ENCODE measurements around the gene RYR1. TPM values are rescaled to one million over a fixed set of nuclear protein-coding genes. Genes with fewer than 3 reads are reported as not detected.
A peak's percentile ranks its signal among the peaks of the same experiment; 100 is the strongest.
"Not testable (repeated sequence)": the region's sequence is repeated elsewhere in the genome, so short reads cannot be mapped to it uniquely, and the experiment has no call there.

Gene RYR1
- total RNA-seq, 2 donors from 2014 or later: 13.2 to 41.5 TPM

GRCh38 chr19:38559428-38560401 is 126.2 kb downstream of the RYR1 start:
- H3K36me3 Mint-ChIP-seq (ENCODE audit: low read depth): peaks cover 23% of the 10 kb centered on the region
- peak overlapping the region; percentile 73 for H3K4me3 Mint-ChIP-seq
- H3K4me1 Mint-ChIP-seq: peaks cover 34% of the 10 kb centered on the region
- no peaks in the 10 kb centered on the region for H3K27me3 Mint-ChIP-seq
- peak overlapping the region; percentile 78 for H3K27ac Mint-ChIP-seq
- peak; percentile 87 for ATAC-seq (replicated peaks)
- no peaks in the 10 kb centered on the region for H3K9me3 Mint-ChIP-seq

DNA sequence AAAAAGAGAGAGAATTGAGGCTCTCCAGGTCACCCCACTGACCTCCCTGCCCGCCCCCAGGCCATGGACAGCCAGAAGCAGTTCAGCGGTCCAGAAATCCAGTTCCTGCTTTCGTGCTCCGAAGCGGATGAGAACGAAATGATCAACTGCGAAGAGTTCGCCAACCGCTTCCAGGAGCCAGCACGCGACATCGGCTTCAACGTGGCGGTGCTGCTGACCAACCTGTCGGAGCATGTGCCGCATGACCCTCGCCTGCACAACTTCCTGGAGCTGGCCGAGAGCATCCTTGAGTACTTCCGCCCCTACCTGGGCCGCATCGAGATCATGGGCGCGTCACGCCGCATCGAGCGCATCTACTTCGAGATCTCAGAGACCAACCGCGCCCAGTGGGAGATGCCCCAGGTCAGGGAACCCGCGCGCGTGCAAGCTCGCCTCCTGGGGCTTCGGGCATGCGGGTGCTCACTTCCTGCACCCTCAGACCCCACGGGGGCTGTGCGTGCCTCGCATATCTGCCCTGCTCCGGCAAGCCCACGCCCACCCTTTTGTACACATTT is 127.6 kb downstream of the RYR1 start:
- peaks cover 31% of the 10 kb centered on the region for H3K4me1 Mint-ChIP-seq
- no peak overlapping the region for H3K27ac Mint-ChIP-seq

DNA sequence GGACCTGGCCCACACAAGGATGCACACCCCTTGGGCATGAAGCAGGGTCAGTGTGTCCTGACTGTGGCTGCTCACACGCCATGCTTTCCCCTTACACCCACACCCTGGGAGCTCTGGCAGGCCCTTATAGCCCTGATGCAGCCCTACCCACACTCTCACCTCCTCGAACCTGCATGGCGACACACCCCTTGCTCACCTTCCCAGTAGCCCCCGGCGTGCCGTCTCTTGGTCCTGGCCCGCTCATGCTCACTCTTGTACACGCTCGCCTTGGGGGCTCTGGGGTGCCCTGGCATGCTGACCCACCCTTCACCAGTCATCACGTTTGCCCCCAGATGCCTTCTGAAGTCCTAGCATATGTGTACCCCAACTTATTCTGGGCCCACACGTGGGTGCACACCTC is 128.2 kb downstream of the RYR1 start:
- H3K27ac Mint-ChIP-seq: no peak overlapping the region
- H3K27me3 Mint-ChIP-seq: peaks cover 3% of the 10 kb centered on the region
- no peak for ATAC-seq (replicated peaks)
- no peaks in the 10 kb centered on the region for H3K9me3 Mint-ChIP-seq
- peak overlapping the region; percentile 20 for H3K4me3 Mint-ChIP-seq
- peaks cover 28% of the 10 kb centered on the region for H3K36me3 Mint-ChIP-seq (ENCODE audit: low read depth)
- peaks cover 31% of the 10 kb centered on the region for H3K4me1 Mint-ChIP-seq

More for the DNA sequence above, 127.6 kb downstream of the RYR1 start:
- peaks cover 28% of the 10 kb centered on the region for H3K36me3 Mint-ChIP-seq (ENCODE audit: low read depth)
- peaks cover 3% of the 10 kb centered on the region for H3K27me3 Mint-ChIP-seq
- no peak for ATAC-seq (replicated peaks)
- no peaks in the 10 kb centered on the region for H3K9me3 Mint-ChIP-seq
- peak overlapping the region; percentile 20 for H3K4me3 Mint-ChIP-seq

- peak overlapping the region; percentile 20 for H3K4me3 Mint-ChIP-seq
- H3K27me3 Mint-ChIP-seq: peaks cover 3% of the 10 kb centered on the region
- no peak for ATAC-seq (replicated peaks)
- H3K27ac Mint-ChIP-seq: no peak overlapping the region
- H3K9me3 Mint-ChIP-seq: no peaks in the 10 kb centered on the region
- H3K36me3 Mint-ChIP-seq (ENCODE audit: low read depth): peaks cover 28% of the 10 kb centered on the region
- peaks cover 29% of the 10 kb centered on the region for H3K4me1 Mint-ChIP-seq
Observed at GRCh38 chr19:38562096-38562495, 128.6 kb downstream of the RYR1 start.

- peaks cover 3% of the 10 kb centered on the region for H3K27me3 Mint-ChIP-seq
- no peaks in the 10 kb centered on the region for H3K9me3 Mint-ChIP-seq
- ATAC-seq (replicated peaks): no peak
- H3K27ac Mint-ChIP-seq: no peak overlapping the region
- H3K4me3 Mint-ChIP-seq: no peak overlapping the region
- H3K4me1 Mint-ChIP-seq: peaks cover 20% of the 10 kb centered on the region
- H3K36me3 Mint-ChIP-seq (ENCODE audit: low read depth): peaks cover 28% of the 10 kb centered on the region
Observed at GRCh38 chr19:38563475-38563874, 130.0 kb downstream of the RYR1 start.

DNA sequence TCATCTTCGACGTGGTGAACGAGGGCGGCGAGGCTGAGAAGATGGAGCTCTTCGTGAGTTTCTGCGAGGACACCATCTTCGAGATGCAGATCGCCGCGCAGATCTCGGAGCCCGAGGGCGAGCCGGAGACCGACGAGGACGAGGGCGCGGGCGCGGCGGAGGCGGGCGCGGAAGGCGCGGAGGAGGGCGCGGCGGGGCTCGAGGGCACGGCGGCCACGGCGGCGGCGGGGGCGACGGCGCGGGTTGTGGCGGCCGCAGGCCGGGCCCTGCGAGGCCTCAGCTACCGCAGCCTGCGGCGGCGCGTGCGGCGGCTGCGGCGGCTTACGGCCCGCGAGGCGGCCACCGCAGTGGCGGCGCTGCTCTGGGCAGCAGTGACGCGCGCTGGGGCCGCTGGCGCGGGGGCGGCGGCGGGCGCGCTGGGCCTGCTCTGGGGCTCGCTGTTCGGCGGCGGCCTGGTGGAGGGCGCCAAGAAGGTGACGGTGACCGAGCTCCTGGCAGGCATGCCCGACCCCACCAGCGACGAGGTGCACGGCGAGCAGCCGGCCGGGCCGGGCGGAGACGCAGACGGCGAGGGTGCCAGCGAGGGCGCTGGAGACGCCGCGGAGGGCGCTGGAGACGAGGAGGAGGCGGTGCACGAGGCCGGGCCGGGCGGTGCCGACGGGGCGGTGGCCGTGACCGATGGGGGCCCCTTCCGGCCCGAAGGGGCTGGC is 131.6 kb downstream of the RYR1 start:
- Mint-ChIP-seq H3K4me1 (peaks cover 11% of the 10 kb centered on the region), H3K4me3 (peak overlapping the region; percentile 45), H3K27ac (no peak overlapping the region), H3K36me3 (ENCODE audit: low read depth) (peaks cover 22% of the 10 kb centered on the region), H3K9me3 (no peaks in the 10 kb centered on the region), H3K27me3 (peaks cover 3% of the 10 kb centered on the region)
- peak; percentile 54 for ATAC-seq (replicated peaks)

DNA sequence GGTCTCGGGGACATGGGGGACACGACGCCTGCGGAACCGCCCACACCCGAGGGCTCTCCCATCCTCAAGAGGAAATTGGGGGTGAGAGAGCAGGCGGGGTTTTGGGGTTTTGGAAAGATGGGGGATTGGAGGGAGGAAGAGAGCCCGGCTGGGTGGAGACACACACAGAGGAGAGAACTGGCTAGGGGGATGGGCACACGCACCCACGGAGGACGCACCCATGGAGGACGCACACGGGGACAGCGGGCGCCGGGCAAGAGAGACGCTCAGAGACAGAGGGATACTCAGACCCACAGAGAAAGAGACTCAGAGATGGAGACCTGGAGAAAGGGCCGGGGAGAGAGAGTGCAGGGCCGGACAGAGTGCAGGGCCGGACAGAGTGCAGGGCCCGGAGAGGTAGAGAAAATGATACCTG is 132.2 kb downstream of the RYR1 start:
- peaks cover 10% of the 10 kb centered on the region for H3K4me1 Mint-ChIP-seq
- H3K27ac Mint-ChIP-seq: no peak overlapping the region
- H3K36me3 Mint-ChIP-seq (ENCODE audit: low read depth): peaks cover 20% of the 10 kb centered on the region

DNA sequence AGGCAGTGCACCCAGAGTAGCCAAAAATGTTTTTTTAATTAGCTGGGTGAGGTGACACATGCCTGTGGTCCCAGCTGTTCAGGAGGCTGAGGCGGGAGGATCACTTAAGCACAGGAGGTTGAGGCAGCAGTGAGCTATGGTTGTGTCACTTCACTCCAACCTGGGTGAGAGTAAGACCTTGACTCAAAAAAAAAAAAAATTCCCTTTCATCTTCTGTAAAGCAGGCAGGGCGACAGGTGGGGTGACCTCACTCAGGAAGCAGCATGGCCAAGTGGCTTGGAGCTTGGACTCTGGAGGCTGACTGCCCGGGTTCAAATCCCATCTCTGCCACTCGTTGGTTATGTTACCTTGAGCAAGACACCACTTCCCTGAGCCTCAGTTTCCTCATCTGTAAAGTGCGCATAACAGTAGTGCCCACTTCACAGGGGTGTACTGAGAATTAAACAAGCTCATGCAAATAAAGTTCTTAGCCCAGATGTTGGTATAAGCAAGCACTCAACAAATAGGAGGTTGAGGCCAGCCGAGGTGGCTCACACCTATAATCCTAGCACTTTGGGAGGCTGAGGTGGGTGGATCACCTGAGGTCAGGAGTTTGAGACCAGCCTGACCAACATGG is 136.0 kb downstream of the RYR1 start:
- Mint-ChIP-seq H3K4me1 (no peaks in the 10 kb centered on the region), H3K4me3 (no peak overlapping the region), H3K27me3 (peaks cover 3% of the 10 kb centered on the region), H3K27ac (no peak overlapping the region), H3K9me3 (no peaks in the 10 kb centered on the region), H3K36me3 (ENCODE audit: low read depth) (peaks cover 5% of the 10 kb centered on the region)
- ATAC-seq (replicated peaks): peak; percentile 71

More for the DNA sequence above, 132.2 kb downstream of the RYR1 start:
- no peak for ATAC-seq (replicated peaks)
- H3K9me3 Mint-ChIP-seq: no peaks in the 10 kb centered on the region
- H3K27me3 Mint-ChIP-seq: peaks cover 3% of the 10 kb centered on the region
- peak overlapping the region; percentile 45 for H3K4me3 Mint-ChIP-seq

- H3K27me3 Mint-ChIP-seq: no peaks in the 10 kb centered on the region
- no peaks in the 10 kb centered on the region for H3K4me1 Mint-ChIP-seq
- no peaks in the 10 kb centered on the region for H3K36me3 Mint-ChIP-seq (ENCODE audit: low read depth)
- no peak overlapping the region for H3K4me3 Mint-ChIP-seq
- no peak overlapping the region for H3K27ac Mint-ChIP-seq
- ATAC-seq (replicated peaks): no peak
- H3K9me3 Mint-ChIP-seq: no peaks in the 10 kb centered on the region
Observed at GRCh38 chr19:38571682-38572081, 138.2 kb downstream of the RYR1 start.

- Mint-ChIP-seq H3K27ac (no peak overlapping the region), H3K4me1 (peaks cover 3% of the 10 kb centered on the region), H3K27me3 (no peaks in the 10 kb centered on the region), H3K4me3 (no peak overlapping the region), H3K9me3 (no peaks in the 10 kb centered on the region), H3K36me3 (ENCODE audit: low read depth) (peaks cover 5% of the 10 kb centered on the region)
- no peak for ATAC-seq (replicated peaks)
Observed at GRCh38 chr19:38577826-38578225, 144.3 kb downstream of the RYR1 start.

DNA sequence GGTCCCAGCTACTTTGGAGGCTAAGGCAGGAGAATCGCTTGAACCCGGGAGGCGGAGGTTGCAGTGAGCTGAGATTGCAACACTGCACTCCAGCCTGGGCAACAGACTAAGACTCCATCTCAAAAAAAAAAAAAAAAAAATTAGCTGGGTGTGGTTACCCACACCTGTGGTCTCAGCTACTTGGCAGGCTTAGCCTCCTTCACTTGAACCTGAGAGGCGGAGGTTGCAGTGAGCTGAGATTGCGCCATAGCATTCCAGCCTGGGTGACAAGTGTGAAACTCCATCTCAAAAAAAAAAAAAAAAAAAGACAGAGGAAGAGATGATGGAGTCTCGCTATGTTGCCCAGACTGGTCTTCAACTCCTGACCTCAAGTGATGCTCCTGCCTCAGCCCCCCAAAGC is 145.8 kb downstream of the RYR1 start:
- peak; percentile 19 for ATAC-seq (replicated peaks)
- not testable (repeated sequence) for H3K36me3 Mint-ChIP-seq (ENCODE audit: low read depth); H3K27me3 Mint-ChIP-seq

GRCh38 chr19:38580080-38580479 is 146.6 kb downstream of the RYR1 start:
- ATAC-seq (replicated peaks): no peak
- H3K27ac Mint-ChIP-seq: no peak overlapping the region
- no peaks in the 10 kb centered on the region for H3K9me3 Mint-ChIP-seq
- H3K4me3 Mint-ChIP-seq: no peak overlapping the region
- peaks cover 8% of the 10 kb centered on the region for H3K4me1 Mint-ChIP-seq
- peaks cover 5% of the 10 kb centered on the region for H3K36me3 Mint-ChIP-seq (ENCODE audit: low read depth)
- no peaks in the 10 kb centered on the region for H3K27me3 Mint-ChIP-seq

More for the DNA sequence above, 145.8 kb downstream of the RYR1 start:
- not testable (repeated sequence) for H3K9me3 Mint-ChIP-seq, H3K4me1 Mint-ChIP-seq, H3K27ac Mint-ChIP-seq, H3K4me3 Mint-ChIP-seq

DNA sequence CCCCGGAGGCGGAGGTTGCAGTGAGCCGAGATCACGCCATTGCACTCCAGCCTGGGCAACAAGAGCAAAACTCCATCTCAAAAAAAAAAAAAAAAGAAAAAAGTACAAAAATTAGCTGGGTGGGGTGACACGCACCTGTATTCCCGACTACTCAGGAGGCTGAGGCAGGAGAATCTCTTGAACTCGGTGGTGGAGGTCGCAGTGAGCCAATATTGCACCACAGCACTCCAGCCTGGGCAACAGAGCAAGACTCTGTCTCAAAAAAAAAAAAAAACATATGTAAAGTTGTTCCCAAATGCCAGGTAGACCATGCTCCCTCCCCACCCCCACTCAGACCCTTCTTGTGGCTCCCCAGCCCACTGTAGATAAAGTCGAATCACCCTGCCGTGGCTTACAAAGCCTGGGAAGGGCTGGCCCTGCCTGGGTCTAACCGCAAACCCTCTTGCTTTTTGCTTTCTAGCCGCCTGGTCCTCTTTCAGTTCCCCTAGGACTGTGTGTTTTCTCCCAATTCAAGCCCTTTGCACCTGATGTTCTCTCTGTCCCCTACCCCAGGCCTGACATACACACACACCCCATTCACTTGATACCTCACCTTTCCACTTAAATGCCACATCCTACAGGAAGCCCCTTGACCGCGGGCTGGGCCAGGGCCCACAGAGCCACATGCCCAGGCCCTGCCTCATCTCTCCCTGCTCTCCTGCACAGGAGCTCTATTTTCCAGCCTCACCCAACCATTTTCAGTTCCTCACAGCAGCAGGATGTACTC is 149.9 kb downstream of the RYR1 start:
- Mint-ChIP-seq H3K9me3 (no peaks in the 10 kb centered on the region), H3K36me3 (ENCODE audit: low read depth) (peaks cover 32% of the 10 kb centered on the region), H3K27me3 (no peaks in the 10 kb centered on the region), H3K27ac (peak overlapping the region; percentile 2), H3K4me1 (peaks cover 8% of the 10 kb centered on the region), H3K4me3 (no peak overlapping the region)
- peak; percentile 35 for ATAC-seq (replicated peaks)

DNA sequence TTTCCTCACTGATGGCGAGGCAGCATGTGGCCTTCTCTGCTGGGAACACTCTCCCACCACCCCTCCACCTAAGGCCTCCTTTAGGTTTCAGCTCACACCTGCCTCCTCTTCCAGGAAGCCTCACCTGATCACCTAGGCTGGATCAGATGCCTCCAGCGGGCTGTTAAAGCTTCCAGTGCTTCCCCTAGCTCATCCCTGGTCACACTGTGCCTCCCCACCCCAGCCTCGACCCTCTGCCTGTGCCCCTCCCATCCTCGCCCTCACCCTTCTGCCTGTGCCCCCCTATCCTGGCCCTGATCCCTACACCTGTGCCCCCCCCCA is 150.5 kb downstream of the RYR1 start:
- H3K9me3 Mint-ChIP-seq: no peaks in the 10 kb centered on the region
- no peak for ATAC-seq (replicated peaks)
- H3K4me3 Mint-ChIP-seq: no peak overlapping the region
- peaks cover 37% of the 10 kb centered on the region for H3K36me3 Mint-ChIP-seq (ENCODE audit: low read depth)
- peaks cover 8% of the 10 kb centered on the region for H3K4me1 Mint-ChIP-seq
- H3K27me3 Mint-ChIP-seq: no peaks in the 10 kb centered on the region
- H3K27ac Mint-ChIP-seq: peak overlapping the region; percentile 2

All from activated T-helper 17 cell treated with anti-CD3 and anti-CD28 coated beads, Interleukin-2, amount 50 U/mL, for 72 hours (primary cell).